GM20000 (cell line): ENCODE measurements around the gene KRT1.

Experiments used
- DNase-seq: peaks from one replicate; pipeline ENCODE4 v3.0.0; 2012; ENCODE audit warnings: low spot score
- TF ChIP-seq, protein P1 (sequence below): IDR thresholded peaks from 2 replicates; pipeline ENCODE4 v1.5.1; 2012; ENCODE audit warnings: mild to moderate bottlenecking, control low read depth; ENCODE audit errors: extremely low read depth, missing control alignments

KRT1 gene

DNA sequence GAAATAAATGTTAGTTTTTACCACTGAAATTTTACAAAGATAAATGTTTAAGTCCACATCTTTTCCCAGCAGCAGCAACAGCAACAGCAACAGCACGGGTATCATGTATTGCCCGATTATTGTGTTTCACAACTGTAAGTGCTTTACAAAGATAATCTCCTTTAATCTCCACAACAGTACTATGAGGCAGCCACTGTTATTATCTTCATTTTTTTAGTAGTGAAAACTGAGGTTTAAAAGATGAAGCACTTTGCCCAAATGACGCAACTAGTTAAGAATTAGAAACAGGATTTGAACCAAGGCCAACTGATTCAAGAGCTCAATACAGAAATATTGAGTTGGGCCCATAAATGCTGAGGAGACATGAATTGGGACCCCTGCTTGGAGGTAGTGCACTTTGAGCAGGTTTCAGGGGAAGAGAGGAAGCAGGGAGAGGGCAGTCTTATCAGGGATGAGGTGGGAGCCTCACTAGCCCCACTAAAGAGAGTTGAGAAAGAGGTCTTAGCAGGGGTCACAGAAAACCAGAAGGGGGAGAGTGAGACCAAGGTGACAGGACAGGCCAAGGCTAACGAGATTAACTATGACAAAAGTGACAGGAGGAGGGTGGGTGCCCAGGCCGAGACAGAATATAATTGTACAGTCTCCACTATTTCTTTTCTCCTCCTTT is 43.5 kb downstream of the KRT1 start:
- TF ChIP-seq, protein P1, sequence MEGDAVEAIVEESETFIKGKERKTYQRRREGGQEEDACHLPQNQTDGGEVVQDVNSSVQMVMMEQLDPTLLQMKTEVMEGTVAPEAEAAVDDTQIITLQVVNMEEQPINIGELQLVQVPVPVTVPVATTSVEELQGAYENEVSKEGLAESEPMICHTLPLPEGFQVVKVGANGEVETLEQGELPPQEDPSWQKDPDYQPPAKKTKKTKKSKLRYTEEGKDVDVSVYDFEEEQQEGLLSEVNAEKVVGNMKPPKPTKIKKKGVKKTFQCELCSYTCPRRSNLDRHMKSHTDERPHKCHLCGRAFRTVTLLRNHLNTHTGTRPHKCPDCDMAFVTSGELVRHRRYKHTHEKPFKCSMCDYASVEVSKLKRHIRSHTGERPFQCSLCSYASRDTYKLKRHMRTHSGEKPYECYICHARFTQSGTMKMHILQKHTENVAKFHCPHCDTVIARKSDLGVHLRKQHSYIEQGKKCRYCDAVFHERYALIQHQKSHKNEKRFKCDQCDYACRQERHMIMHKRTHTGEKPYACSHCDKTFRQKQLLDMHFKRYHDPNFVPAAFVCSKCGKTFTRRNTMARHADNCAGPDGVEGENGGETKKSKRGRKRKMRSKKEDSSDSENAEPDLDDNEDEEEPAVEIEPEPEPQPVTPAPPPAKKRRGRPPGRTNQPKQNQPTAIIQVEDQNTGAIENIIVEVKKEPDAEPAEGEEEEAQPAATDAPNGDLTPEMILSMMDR: no peak
- no peak for DNase-seq

DNA sequence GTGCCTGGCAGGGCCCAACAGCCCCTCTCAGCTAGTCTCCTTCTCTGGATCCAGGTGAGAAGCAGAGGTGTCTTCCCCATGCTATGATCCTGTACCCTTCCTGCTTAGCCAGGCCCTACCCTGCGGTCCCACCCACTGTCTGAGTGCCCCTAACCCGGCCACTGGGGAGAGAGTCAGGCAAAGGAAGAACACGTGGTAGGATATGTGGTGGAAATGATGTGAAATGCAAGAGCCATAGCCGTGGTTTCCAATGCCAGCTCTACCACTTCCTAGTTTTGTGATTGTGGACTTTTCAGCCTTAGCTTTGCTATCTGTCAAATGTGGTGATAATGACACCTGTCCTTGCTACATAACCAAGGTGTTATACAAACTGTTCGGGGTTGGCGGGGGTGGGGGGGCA is 44.0 kb downstream of the KRT1 start:
- DNase-seq: no peak
- TF ChIP-seq, protein P1: no peak

DNA sequence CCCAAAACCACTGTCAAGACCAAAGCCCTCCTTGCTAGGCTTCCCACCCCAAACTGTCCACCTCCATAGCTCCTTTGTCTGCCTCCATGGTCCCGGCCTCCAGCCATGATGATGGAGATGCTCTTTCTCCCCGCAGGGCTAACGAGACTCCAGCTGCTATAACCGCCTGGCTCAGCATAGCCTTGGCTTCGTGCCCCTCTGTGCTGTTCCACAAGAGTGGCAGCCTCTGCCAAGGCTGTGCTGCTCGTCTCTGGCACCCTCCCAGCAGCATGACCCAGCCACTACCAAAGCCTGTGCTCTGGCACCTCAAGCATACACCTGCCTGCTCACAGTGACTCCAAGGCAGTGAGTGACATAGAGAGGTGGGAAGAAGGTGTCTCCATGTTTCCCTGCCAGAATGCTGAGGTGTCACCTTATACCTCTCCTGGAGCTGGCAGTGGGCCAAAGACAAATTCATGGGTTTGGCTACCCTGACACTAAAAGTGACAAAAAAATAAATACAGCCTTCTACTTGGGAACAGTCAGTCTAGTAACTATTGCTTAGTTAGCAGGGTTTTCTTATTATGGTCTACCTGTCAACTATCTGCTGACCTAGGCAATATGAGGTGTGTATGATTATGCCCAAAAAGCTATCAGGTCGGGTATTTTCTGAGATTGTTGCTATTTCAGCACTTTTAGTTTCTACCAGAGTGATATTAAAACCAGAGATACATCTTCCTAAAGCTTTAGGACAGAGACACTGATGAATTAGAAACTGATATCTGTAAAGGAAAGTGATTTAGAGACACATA is 45.7 kb downstream of the KRT1 start:
- TF ChIP-seq, protein P1: no peak
- no peak for DNase-seq

DNA sequence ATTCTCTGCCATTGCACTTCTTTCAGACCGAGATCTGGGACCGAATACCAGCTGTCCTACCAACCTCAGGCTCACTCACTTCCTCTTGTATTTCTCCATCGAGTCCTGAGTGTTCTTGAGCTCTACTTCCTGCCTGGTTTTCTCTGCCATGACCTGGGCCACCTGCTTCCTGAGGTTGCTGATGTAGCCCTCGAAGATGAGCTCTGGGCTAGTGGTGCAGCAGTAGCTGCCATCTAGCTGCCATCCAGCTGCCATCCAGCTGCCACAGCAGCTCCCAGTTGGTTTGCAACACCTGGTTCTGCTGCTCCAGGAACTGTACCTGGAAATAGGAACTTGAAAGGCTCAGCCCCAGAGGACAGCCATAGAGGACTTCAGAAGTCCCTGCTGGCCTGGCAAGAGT is 46.8 kb downstream of the KRT1 start:
- no peak for DNase-seq
- TF ChIP-seq, protein P1: no peak

DNA sequence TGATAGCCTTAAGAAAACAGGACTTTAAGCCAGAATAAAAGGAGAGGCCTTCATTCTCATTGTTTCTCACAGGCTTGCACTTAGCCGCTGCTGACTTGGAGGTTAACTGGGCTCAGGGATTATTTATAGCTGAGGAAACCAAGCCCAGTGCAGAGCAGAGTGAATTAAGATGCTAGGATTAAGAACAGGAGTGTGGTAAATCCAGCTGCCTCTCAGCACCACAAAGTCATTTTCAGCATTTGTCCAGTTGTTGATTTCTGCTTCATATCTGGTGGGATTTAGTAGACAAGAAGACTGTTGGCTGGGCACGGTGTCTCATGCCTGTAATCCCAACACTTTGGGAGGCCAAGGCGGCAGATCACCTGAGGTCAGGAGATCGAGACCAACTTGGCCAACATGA is 47.6 kb downstream of the KRT1 start:
- TF ChIP-seq, protein P1: no peak
- no peak for DNase-seq

DNA sequence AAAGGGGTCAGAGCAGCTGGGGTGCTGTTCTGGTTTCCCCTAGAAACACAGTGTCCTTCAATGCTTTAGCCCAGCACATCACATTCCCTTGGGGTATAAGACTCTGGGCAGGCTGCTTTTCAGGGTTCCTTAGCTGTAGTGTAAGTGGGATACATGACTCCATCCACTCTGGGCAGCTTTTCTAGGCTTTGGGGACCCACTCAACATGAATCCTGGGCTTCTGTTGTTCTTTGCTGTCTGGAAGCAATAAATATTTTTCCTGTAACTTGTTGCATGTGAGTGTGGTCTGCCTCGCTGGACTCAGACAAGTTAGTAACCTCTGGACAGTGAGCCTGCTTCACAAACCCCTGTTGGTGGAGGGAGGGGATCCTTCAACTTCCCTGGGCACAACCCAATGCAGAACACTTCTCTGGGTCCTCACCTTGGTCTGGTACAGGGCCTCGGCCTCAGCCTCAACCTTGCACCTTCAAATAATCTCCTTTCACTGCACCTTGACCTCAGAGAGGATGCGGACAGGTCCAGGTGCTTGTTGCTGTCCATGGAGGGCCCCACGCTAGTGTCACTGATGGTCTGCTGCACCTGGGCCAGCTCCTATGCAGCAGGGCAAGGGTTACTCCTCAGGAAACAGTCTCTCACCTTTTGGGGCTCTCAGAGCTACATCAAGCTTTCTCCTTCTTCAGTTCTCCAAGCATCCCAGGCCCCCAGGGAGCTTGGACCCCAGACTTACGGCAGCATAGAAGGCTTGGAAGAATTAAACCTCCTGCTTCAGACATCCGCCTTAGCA is 48.3 kb downstream of the KRT1 start:
- DNase-seq: no peak
- TF ChIP-seq, protein P1: no peak

DNA sequence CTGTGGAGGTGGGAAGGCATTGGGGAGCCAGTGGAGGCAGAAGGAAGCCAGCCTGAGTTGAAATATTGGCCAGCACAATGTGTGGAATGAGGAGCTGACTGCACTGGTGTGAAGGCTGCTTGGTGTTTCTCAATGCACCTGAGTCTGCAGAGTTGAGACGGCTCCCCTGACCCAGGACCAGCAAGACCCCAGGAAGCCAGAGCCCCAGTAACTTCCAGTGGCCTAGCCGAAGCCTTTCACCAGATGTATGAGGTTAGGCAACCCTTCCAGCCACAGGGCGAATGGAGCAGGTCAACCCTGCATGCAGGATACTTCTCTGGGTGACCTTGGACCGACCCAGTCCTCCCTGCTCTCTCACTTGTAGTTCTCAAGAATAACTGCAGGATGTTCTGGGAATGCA is 48.9 kb downstream of the KRT1 start:
- no peak for DNase-seq
- TF ChIP-seq, protein P1: no peak
